Keratinocyte (primary cell): Measurements from ENCODE around the gene SMURF2. TPM values are rescaled to one million over a fixed set of nuclear protein-coding genes. Genes with fewer than 3 reads are reported as not detected.

Experiments
- DNase-seq: peaks from one replicate; pipeline ENCODE4 v3.0.0-alpha.2; 2011; ENCODE audit warnings: low read depth, missing footprints, low spot score
- FAIRE-seq: peaks from 2 replicates; lab custom pipeline; 2011; peaks lifted over from hg19 to GRCh38; lab: Jason Lieb, UNC
- H2AFZ ChIP-seq: 2 replicates; pipeline ENCODE4 v1.6.0; 2012; ENCODE audit warnings: low read length, control low read depth, inconsistent platforms; ENCODE audit not compliant: control insufficient read depth
- H3K27ac ChIP-seq: 2 replicates; pipeline ENCODE4 v1.5.1; 2011; ENCODE audit warnings: low read length; ENCODE audit not compliant: control insufficient read depth, insufficient read depth
- H3K27me3 ChIP-seq: 3 replicates; pipeline ENCODE4 v1.6.0; 2011; ENCODE audit warnings: low read length; ENCODE audit not compliant: control insufficient read depth, insufficient read depth; ENCODE audit errors: extremely low read depth
- H3K36me3 ChIP-seq, 2 experiments: 2 replicates in 1 of 2; 3 replicates in 1 of 2; pipeline ENCODE4 v1.5.1; 2011; ENCODE audit warnings: low read length in 2 of 2, mild to moderate bottlenecking in 1 of 2; ENCODE audit not compliant: control insufficient read depth in 2 of 2, insufficient read depth in 2 of 2; ENCODE audit errors: extremely low read depth in 1 of 2
- H3K4me1 ChIP-seq: 3 replicates; pipeline ENCODE4 v1.5.1; 2011; ENCODE audit warnings: low read length; ENCODE audit not compliant: control insufficient read depth, insufficient read depth; ENCODE audit errors: extremely low read depth
- H3K4me2 ChIP-seq: 3 replicates; pipeline ENCODE4 v1.6.0; 2011; ENCODE audit warnings: low read depth, low read length; ENCODE audit not compliant: control insufficient read depth, insufficient read depth; ENCODE audit errors: extremely low read depth
- H3K4me3 ChIP-seq, 3 experiments: fragments of 200-600 bp in 1 of 3; sonication (generic) in 1 of 3; 2 replicates in 2 of 3; 3 replicates in 1 of 3; pipeline ENCODE4 v1.5.1; 2011 to 2016; ENCODE audit warnings: low read length in 3 of 3, mild to moderate bottlenecking in 3 of 3, control low read depth in 2 of 3, inconsistent platforms in 1 of 3, low read depth in 1 of 3, mixed read lengths in 1 of 3, mixed run types in 1 of 3, moderate library complexity in 1 of 3; ENCODE audit not compliant: control insufficient read depth in 2 of 3, insufficient read depth in 2 of 3; ENCODE audit errors: extremely low read depth in 1 of 3
- H3K79me2 ChIP-seq: 2 replicates; pipeline ENCODE4 v1.6.0; 2012; ENCODE audit warnings: low read length; ENCODE audit not compliant: control insufficient read depth, insufficient read depth
- H3K9ac ChIP-seq: 3 replicates; pipeline ENCODE4 v1.6.0; 2011; ENCODE audit warnings: low read length; ENCODE audit not compliant: control insufficient read depth, insufficient read depth; ENCODE audit errors: extremely low read depth
- H3K9me1 ChIP-seq: 3 replicates; pipeline ENCODE4 v1.6.0; 2011; ENCODE audit warnings: low read length; ENCODE audit not compliant: control insufficient read depth, insufficient read depth; ENCODE audit errors: extremely low read depth
- H3K9me3 ChIP-seq: 2 replicates; pipeline ENCODE4 v1.5.1; 2012; ENCODE audit warnings: low read depth, low read length; ENCODE audit not compliant: control insufficient read depth
- H4K20me1 ChIP-seq: 3 replicates; pipeline ENCODE4 v1.6.0; 2011; ENCODE audit warnings: low read length; ENCODE audit not compliant: control insufficient read depth, insufficient read depth; ENCODE audit errors: extremely low read depth
- EZH2 ChIP-seq: IDR thresholded peaks from one replicate; pipeline ENCODE4 v1.6.1; 2012; ENCODE audit warnings: inconsistent platforms, mild to moderate bottlenecking, low read length, moderate library complexity
- dilution Hi-C: fragments of 300-500 bp; cut with MboI; formaldehyde crosslinking; loops from one replicate; pipeline ENCODE4 v1.7.0; 2020; ENCODE audit warnings: low sequenced_read_pairs; ENCODE audit not compliant: extremely low pct_ligation_motif_present
- polyA plus RNA-seq, 5 experiments: library from polyadenylated mRNA; depleted of rRNA in 3 of 5; stranded (reverse) in 3 of 5; stranded (forward) in 1 of 5; unstranded in 1 of 5; fragments of >200 nt; gene quantifications; 1 replicate in 1 of 5; 2 replicates in 3 of 5; 3 replicates in 1 of 5; pipeline versions ENCODE4 v1.2.1 to v1.2.3, GENCODE V29; 2011 to 2012; ENCODE audit warnings: missing spikeins in 2 of 5, low read depth in 1 of 5, low replicate concordance in 1 of 5
- TF ChIP-seq, protein P1 (sequence below), 3 experiments: IDR thresholded peaks in 1 of 3; conservative IDR thresholded peaks in 1 of 3; optimal IDR thresholded peaks in 1 of 3; 2 replicates in 2 of 3; 3 replicates in 1 of 3; pipeline versions ENCODE3 to v1.5.1; 2011; ENCODE audit warnings: low read length in 3 of 3, mild to moderate bottlenecking in 3 of 3, moderate library complexity in 2 of 3, control low read depth in 1 of 3, inconsistent platforms in 1 of 3; ENCODE audit not compliant: insufficient read depth in 2 of 3; ENCODE audit errors: extremely low read depth in 1 of 3

Gene SMURF2
- polyA plus RNA-seq, 1 donor (not counting 4 experiments of a cell fraction or from before 2014, with no cell fraction given), result 128 TPM

- Histone ChIP-seq H3K9me3 (no peaks in the 10 kb centered on the region), H2AFZ (no peak overlapping the region), H3K27ac (no peak overlapping the region), H3K4me2 (no peak overlapping the region), H3K9me1 (no peaks in the 10 kb centered on the region), H3K27me3 (no peaks in the 10 kb centered on the region), H4K20me1 (peaks cover 76% of the 10 kb centered on the region), H3K4me3 (no peak overlapping the region), H3K9ac (no peak overlapping the region), H3K79me2 (peaks cover 100% of the 10 kb centered on the region), H3K4me1 (peaks cover 25% of the 10 kb centered on the region), H3K36me3 (peaks cover 2 to 29% of the 10 kb centered on the region in 2 experiments)
- DNase-seq, result no peak
- FAIRE-seq, result no peak
- dilution Hi-C loops, result no loop called here
- no peak for TF ChIP-seq EZH2
- TF ChIP-seq, protein P1, sequence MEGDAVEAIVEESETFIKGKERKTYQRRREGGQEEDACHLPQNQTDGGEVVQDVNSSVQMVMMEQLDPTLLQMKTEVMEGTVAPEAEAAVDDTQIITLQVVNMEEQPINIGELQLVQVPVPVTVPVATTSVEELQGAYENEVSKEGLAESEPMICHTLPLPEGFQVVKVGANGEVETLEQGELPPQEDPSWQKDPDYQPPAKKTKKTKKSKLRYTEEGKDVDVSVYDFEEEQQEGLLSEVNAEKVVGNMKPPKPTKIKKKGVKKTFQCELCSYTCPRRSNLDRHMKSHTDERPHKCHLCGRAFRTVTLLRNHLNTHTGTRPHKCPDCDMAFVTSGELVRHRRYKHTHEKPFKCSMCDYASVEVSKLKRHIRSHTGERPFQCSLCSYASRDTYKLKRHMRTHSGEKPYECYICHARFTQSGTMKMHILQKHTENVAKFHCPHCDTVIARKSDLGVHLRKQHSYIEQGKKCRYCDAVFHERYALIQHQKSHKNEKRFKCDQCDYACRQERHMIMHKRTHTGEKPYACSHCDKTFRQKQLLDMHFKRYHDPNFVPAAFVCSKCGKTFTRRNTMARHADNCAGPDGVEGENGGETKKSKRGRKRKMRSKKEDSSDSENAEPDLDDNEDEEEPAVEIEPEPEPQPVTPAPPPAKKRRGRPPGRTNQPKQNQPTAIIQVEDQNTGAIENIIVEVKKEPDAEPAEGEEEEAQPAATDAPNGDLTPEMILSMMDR (optimal IDR thresholded peaks at IDR 0.05 in 1 of 3, IDR thresholded peaks at IDR 0.05 in 1 of 3, conservative IDR thresholded peaks at IDR 0.05 in 1 of 3; ENCODE audit: extremely low read depth in 1 of 3, insufficient read depth in 2 of 3, low read length in 3 of 3), result no peak
Observed at GRCh38 chr17:64638552-64639203, 23.4 kb downstream of the SMURF2 start.

DNA sequence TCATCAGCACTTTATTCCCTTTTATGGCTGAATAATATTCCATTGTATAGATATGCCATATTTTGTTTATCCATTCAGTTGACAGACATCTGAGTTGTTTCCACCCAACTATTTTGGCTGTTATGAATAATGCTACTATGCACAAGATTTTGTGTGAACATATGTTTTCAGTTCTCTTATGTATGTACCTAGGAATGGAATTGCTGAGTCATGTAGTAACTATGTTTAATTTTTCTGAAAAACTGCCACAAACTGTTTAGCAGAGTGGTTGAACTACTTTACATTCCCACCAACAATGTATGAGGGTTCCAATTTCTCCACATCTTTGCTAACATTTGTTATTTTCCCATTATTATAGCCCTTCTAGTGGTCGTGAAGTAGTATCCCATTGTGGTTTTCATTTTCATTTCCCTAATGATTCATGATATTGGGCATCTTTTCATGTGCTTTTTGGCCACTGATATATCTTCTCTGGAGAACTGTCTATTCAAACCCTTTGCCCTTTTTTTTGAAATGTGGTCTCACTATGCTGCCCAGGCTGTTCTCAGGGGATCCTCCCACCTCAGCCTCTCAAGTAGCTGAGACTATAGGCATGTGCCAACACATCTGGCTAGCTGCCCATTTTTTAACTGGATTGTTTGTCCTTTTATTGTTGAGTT lies 26.3 kb downstream of the SMURF2 start:
- H3K27ac ChIP-seq, result peak overlapping the region; percentile 15
- no peak for TF ChIP-seq EZH2
- TF ChIP-seq, protein P1 (optimal IDR thresholded peaks at IDR 0.05 in 1 of 3, IDR thresholded peaks at IDR 0.05 in 1 of 3, conservative IDR thresholded peaks at IDR 0.05 in 1 of 3; ENCODE audit: extremely low read depth in 1 of 3, insufficient read depth in 2 of 3, low read length in 3 of 3), result no peak
- no peaks in the 10 kb centered on the region for H3K9me3 ChIP-seq
- H4K20me1 ChIP-seq, result peaks cover 80% of the 10 kb centered on the region
- no peaks in the 10 kb centered on the region for H3K27me3 ChIP-seq
- dilution Hi-C loops, result no loop called here
- no peak overlapping the region for H3K9ac ChIP-seq
- no peak for DNase-seq
- peaks cover 2% of the 10 kb centered on the region for H3K9me1 ChIP-seq
- no peak overlapping the region for H3K4me2 ChIP-seq
- H2AFZ ChIP-seq, result no peak overlapping the region
- FAIRE-seq, result no peak
- H3K79me2 ChIP-seq, result peaks cover 100% of the 10 kb centered on the region
- H3K4me1 ChIP-seq, result peaks cover 25% of the 10 kb centered on the region
- peaks cover 1 to 17% of the 10 kb centered on the region in 2 experiments for H3K36me3 ChIP-seq
- H3K4me3 ChIP-seq, result no peak overlapping the region
